Measurements from ENCODE around the gene SLC25A19.
A peak's percentile ranks its signal among the peaks of the same experiment; 100 is the strongest.

The SLC25A19 gene

DNA sequence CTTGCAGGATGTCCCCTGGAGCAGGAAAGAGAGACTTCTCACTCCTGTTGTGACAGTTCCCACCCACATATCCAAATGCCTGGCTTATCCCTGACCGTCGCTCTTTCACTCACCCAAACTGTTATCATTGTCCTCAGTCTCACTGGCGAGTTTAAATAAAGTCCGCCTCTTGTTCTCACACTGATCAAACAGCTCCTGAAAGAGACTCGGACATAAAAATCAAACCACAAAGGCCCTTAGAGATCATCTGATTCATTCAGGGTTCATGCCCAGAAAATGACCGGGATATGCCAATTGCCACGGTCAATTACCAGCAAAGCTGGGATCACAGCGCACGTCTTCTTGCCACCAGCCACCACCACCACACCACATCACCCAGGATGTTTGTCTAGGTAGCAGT is 47.7 kb downstream of the SLC25A19 start:
- DNase-seq (ENCODE audit: low spot score): no peak

DNA sequence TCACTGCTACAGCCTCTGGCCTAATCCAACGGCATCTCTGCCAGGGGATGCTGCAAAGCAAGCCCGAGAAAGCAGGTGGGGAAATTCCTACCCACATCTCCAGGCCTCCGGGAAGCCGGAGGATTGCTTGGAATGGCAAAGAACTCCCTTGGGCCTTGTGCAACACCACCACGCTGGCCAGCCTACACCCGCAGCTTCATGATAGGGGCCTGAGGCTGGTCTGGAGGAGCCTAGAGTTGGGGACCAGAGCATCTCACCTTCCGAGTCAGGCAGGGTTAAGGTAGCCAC is 48.1 kb downstream of the SLC25A19 start:
- no peak for DNase-seq (ENCODE audit: low spot score)

DNA sequence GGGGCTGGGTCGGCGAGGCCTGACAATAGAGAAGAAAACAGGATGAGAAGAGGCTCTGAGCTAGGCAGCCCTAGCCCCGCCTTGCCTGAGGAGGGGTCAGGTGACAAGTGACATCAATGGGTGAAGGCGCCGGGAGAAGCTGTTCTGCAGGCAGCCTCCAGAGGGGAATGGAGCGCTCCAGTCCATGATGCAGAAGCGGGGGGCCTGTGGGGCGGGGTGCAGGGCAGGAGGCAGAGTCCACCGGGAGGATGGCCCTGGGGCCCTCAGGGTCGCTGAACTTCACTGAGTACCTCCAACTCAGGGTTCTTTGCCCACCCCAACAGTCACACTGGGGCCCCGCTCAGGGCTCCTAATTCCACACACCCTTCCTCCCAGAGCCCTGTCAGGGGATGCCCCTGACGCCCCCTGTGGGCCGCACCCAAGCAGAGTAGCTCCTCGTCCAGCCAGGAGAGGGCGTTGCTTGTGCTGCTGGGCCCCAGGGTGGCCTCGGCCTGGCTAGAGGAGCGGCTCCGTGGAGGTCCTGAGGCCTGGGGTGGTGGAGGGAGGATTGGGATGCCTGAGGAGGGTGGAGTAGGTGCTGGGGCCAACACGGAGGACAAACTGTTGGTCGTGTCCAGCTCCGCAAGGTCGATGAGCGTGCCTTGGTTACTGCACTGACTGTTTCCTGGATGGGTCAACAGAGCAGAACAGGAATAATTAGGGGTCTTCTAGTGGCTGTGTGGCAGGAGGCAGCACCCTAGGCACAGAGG is 48.7 kb downstream of the SLC25A19 start:
- peak; percentile 39 for DNase-seq (ENCODE audit: low spot score)

DNA sequence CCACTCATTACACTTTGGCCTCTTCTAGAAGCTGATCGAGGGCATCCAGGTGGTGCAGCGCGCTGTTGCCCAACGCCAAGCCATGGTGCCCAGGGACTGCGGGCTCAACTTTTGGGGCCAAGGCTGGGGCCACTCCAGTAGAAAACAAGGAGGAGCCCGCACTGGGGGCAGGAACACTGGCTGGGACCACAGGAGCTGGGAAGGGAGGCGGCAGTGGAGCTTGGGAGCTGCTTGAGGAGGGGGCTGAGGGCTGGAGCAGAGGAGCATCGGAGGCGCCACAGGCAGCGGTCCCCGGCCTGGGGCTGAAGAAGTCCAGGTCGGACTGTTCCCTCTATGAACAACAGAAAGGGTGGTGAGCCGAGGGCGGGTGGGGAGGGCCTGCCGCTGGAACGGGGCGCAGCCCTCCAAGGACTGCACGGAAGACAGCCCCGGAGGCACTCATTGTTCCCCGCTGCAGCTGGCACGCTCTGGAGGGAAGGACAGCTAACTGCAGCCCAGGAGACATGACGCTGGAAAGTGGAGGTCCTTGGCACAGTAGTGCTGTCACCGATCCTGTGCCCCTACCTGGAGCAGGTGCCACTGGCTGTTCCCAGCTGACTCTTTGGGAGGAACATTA is 49.3 kb downstream of the SLC25A19 start:
- DNase-seq (ENCODE audit: low spot score): no peak

DNA sequence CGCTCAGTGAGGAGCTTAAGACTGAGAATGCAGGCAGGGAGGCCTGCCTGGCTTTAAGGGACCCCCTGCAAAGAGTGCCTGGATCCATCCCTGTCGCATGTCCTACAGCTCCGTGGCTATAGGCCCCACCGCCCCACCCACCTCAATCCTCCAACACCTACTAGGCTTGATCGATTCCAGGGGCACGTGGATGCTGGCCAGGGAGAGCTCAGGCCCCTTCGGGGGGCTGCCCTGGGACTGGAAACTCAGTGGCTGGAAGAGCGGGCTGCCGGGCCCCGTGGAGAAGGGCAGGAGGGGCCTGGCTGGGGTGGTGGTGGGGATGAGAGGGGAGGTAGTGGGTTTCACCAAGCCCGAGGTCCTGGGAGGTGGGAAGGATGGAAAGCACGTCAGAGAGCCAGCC is 50.0 kb downstream of the SLC25A19 start:
- no peak for DNase-seq (ENCODE audit: low spot score)

DNA sequence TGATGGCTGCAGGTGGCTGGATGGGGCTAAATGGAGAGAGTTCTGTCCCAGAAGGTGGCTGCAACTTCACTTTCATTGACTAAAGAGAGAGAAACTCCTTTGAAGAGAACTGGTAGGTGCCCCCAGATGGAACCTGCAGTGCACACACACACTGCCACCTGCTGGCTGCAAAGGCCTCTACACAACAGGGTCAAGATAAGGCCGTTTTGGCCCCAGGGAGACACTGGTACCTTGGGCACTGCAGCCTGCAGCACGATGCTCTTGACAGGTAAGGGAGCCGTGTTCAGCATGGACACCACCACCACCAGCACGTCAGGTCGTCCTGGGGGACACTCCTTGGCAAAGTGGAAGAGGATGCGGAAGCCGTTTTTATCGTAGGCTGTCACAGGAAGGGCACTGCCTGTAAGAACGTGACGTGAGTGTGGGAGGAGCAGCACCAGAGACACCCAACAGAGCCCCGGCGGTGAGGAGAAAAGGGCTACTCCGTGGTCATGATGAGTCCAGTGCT is 50.5 kb downstream of the SLC25A19 start:
- peak; percentile 75 for DNase-seq (ENCODE audit: low spot score)

DNA sequence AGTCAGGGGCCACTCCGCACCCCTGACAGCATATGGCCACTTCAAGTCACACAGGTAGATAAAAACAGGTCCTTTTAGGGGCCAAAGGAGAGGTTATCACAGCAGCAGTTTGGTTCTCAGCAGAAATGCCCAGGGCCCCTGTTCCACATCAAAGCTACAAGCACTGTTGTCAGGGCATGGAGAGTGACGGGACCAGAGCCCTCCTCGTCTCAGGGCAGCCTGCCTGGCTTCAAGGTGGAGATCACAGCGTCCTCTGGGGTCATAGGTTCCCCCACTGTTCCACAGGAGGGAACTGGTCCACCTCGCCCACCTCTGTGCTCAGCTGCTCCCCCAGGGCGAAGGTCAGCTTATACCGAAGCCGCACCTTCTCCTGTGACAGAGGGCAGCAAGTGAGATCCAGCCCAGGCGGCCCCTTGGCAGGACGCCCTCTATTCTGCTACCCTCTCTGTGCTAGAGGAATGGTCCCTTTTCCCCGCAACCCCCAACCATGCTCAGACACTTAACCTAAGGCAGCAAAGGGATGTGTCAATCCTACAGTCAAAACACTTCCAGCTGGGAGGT is 51.1 kb downstream of the SLC25A19 start:
- DNase-seq (ENCODE audit: low spot score): no peak

DNA sequence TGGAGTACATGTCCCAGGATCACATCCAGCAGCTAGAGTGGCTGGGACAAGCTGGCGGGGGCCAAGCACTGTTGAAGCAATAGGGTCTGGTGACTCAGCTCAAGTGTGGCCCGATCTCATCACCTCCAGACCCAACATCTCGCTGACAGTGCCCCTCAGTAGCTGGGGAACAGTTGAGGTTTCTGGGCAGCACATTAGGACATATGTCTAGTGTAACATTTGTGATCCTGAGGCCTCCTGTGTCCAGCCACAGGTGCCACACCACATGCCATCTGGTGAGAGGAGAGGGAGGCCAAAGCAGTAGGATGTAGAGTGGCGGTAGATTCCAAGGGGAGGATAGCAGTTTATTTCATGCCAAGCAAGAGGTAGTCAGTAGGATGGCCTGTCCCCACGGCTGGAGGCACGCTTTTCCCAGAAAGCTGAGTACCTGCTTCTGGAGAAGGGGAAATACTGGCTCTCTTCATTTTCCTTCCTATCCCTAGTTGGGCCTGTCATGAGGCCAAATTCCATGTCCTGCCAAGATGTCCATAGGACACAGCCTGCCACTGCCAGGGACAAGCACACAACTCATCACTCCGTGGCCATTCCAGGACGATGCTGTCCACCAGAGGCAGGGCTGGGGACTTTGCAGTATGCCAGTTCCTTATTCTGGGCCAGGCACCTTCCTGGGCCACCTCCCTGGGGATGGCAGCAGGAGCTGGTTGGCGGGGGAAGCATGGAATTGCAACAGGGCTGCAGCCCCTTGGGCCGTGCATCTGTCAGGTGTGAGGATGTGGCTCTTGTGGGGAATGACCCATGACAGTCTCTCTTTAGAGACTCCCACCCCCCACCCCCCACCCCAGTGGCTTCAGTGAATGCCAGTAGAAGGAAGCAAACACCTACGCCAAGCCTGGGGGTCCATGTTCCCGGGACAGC is 51.9 kb downstream of the SLC25A19 start:
- DNase-seq (ENCODE audit: low spot score): no peak

DNA sequence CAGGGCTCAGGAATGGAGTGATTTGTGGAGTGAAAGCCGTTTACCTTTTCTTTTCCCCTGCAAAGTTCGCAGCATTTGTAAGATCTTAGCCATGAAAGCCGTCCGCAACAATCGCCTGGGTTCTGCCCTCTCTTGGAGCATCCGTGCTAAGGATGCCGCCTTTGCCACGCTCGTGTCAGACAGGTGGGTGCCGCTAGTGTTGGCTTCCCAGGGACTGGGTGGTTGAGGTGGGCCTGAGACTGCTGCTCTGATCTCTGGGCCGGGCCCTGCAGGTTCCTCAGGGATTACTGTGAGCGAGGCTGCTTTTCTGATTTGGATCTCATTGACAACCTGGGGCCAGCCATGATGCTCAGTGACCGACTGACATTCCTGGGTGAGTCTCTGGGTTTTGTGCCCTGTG is 56.4 kb downstream of the SLC25A19 start:
- no peak for DNase-seq (ENCODE audit: low spot score)

DNA sequence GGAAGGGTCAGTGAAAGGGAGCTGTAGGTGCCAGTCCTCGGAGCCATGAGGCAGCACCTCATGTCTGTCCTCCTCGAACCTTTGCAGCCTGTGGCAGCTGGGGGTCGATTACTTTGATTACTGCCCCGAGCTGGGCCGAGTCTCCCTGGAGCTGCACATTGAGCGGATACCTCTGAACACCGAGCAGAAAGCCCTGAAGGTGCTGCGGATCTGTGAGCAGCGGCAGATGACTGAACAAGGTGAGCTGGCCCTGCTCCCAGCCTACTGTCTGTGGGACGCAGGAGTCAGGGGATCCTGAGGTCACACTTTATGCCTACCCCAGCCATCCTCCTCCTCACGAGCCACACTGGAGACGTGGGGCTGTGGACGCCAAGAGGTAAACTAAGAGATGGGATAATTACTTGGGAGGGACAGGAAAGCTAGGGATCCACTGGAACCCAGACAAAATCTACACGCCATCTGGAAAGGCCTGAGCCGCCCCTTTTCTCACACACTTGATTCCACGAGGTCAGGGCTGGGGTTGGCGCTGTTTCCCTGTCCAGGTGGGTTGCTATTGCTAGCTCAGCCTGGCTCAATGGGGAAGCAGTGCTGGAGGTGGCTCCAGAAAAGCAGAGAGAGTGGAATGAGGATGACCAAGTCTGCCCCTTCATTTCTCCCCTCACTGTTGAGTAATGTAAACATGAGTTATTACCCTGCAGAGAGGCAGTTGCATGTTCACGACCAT is 57.3 kb downstream of the SLC25A19 start:
- no peak for DNase-seq (ENCODE audit: low spot score)

DNA sequence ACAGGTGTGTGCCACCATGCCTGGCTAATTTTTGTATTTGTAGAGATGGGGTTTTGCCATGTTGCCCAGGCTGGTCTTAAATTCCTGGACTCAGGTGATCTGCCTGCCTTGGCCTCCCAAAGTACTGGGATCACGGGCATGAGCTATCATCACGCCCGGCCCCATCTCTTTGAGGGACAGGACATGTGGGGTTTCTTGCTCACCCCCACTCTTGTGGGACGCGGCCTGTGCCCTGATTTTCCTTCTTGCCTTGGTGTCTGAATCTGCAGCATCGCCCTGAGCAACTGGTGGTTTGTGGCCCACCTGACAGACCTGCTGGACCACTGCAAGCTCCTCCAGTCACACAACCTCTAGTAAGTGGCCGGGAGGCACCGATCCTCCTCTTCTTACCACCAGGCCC is 58.2 kb downstream of the SLC25A19 start:
- no peak for DNase-seq (ENCODE audit: low spot score)

DNA sequence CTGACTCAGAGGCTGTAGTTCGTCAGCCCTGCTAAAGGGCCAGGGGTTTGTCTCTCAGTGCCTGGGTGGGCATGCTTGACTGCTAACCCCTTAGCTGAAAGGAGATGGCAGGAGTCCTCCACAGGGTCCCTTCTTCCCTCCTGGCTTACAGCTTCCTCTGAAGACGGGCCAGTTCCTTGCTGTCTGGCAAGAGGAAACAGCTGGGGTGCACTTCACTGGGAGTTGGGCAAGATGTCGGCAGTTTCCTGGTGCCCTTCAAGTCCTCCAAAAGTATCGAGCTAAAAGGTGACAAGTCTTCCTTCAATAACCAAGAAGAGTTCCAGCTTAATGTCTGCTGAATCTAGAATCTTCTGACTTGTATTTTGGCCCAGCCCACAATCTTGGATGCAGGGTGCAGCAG is 60.4 kb downstream of the SLC25A19 start:
- DNase-seq (ENCODE audit: low spot score): no peak

DNA sequence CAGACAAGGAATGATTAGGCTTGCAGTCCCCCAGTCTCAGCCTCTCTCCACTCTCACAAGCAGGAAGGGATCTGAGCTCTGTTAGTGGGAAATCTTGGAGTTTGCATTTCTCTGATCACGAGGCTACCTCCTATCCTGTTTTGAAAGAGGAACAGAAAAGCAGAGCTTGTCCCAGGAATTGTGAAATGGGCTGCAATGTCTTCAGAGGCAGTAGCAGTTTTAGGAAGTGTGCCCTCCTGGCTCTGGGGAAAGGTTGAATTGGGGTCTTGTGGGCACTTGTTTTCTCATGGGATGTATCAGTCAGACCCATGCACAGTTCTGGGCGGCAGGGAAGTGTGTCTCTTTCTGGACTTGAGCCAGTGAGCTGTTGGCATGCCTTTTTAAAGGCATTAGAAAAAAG is 60.9 kb downstream of the SLC25A19 start:
- no peak for DNase-seq (ENCODE audit: low spot score)

DNA sequence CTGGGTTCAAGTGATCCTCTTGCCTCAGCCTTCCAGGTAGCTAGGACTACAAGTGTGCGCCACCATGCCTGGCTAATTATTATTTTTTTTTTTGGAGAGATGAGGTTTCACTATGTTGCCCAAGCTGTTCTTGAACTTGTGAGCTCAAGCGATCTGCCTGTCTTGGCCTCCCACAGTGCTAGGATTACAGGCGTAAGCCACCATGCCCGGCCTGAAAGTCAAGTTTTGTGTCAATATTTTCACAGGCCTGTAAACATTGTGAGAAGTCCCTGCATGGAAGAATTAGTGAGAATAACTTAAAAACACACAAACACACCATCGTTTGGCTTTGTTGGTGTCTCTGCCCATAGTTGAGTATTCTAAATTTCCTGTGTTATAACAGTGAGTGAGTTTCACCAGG is 61.5 kb downstream of the SLC25A19 start:
- DNase-seq (ENCODE audit: low spot score): no peak

DNA sequence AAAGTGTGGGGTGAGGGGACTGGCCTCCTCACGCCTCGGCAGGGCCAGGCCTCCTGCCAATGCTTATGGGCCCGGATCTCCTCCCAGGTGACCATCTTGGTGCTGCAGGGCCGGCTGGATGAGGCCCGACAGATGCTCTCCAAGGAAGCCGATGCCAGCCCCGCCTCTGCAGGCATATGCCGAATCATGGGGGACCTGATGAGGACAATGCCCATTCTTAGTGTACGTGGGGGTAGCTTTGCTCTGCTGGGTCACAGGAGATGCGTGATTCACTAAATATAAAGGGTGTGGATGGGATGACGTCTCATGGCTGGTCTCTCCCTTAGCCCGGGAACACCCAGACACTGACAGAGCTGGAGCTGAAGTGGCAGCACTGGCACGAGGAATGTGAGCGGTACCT is 64.2 kb downstream of the SLC25A19 start:
- DNase-seq (ENCODE audit: low spot score): no peak

Measured in SK-N-DZ (cell line).